Cerebellar nuclear complex (tissue), 1 donor: ENCODE data around the gene MTF1.
"Not testable (repeated sequence)": the region's sequence is repeated elsewhere in the genome, so short reads cannot be mapped to it uniquely, and the experiment has no call there.

ENCODE experiments used
- DNase-seq, 2 experiments: peaks; one replicate each; lab custom pipeline; 2025; lab: John Stamatoyannopoulos, UW

Gene MTF1

DNA sequence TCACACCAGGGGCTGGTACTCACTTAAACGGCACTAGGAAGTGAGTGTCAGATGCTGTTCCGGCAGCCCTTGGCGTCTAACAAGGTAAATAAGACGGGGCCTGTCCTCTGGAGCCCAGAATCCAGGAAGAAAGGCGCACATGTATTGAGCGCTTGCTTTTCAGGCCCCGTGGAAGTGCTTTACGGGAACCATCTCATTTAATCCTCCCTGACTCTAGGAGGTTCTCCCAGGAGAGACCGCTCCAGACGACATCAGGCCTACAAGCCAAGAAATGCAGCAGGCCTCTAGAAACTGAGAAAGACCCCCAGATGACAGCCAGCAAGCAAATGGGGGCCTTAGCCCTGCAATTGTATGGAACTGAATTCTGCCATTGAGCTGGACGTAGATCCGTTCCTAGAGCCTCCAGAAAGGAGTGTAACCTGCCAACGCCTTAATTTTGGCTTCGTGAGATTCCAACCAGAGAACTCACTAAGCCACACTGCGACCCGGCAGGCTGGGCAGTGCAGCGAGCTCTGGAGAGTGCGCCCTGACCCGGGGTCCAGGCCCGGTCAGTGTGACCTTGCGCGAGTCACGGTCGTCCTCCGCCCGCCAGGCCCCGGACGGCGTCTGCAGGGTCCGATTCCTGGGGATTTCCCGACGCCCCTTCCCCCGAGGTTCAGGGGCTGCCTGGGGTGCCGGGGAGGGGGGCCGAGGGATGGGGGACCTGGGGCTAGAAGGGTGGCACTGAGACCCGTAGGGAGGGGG is 66.3 kb downstream of the MTF1 start:
- DNase-seq: no peak

DNA sequence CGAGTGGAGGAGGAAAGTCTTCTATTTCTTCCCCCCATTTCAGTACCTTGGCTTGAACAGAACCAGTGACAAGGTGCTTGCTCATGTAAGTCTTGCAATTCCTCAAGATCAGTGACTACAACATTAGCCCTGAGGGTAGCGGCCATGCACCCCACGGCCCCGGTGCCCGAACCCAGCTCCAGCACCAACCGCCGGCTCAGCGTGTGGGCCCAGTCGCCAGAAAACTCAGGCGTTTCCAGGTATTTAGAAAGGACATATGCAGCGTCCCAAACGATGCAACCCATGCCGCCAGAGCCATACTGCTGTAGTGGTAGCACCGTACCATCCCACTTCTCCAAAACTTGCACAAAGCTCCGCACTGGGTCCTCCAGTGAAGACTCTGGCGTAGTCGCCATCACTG is 76.9 kb downstream of the MTF1 start:
- no peak for DNase-seq

GRCh38 chr1:37778654-37779053 is 80.7 kb downstream of the MTF1 start:
- DNase-seq: no peak

- DNase-seq: no peak
Measured at GRCh38 chr1:37776946-37777516, 82.4 kb downstream of the MTF1 start.

- not testable (repeated sequence) for DNase-seq
Measured at GRCh38 chr1:37771440-37771839, 88.0 kb downstream of the MTF1 start.

DNA sequence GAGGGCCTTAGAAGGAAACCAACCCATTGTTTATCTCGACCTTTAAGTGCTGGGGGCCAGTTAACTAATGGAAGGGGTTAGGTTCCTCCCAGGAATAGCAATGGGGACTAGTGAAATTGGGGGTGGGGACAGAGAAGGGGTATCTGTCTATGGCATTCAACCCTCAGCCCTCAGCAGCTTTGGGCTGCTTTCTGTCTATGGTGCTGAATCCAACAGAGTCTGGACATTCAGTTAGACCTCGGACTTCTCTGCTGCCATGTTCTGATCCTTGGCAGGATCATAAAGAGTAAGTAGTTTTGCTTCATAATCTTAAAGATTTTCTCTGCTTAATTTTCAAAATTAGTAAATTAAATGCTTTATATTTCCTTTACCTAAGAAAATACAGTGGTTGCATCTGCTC is 91.9 kb downstream of the MTF1 start:
- no peak for DNase-seq

DNA sequence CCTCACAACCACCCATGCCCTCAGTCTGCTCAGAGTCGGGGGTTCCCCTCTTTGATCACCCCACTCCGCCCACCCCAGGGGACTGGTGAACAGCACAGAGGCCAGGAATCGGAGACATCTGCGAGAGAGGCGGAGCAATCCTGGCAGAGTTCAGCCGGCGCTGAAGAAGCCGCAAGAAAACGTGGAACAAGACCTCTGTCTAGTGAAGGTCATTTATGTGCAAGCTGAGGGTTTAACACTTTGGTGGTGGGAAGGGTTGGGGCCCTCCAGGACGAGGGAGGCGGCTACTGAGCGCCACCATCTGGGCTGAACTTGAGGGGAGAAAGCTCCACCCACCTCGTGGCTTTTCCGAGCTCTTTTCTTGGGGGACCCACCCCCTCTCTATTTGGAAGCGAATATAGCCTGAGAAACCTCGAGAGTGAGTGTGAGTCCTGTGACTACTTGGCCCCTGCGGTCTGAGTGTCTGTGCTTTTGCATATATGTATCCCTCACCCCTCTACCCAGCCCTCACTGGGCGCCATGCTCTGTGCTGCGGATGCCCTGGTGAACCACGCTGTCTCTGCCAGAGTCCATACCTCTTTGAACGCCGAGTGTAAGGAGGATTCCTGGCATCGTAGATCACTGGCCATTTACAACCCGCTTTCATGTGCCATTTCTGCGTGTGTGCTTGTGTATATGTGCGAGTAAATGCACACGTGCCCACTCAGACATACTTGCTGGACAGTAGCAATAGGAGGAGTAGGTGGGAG is 93.3 kb downstream of the MTF1 start:
- DNase-seq: no peak

GRCh38 chr1:37764888-37765441 is 94.4 kb downstream of the MTF1 start, which contains the start of gene EPHA10:
TSS of gene EPHA10 (minus strand) at chr1:37765120. CDS start at chr1:37765066, 54 bp downstream.
- DNase-seq: no peak

- DNase-seq: no peak
Measured at GRCh38 chr1:37764414-37764825, 95.0 kb downstream of the MTF1 start.

GRCh38 chr1:37763791-37764413 is 95.5 kb downstream of the MTF1 start:
- DNase-seq: no peak

DNA sequence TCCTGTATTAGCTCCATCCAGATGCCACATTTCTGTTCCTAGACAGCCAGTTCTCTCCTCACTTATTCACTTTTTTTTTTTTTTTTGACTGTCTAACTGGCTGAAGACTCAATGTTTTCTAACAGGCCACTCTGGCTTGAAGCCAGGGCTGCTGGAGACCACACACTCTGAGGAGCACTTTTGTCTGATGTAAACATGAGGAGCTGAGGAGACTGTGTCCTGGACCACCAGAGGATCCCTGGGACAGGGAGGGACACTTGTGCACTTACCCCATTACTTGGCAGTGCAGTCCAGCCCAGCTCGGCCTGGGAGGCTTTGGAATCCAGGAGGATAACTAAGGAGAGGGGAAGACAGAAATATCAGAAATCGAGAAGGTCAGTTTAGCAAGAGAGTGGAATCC is 96.9 kb downstream of the MTF1 start:
- no peak for DNase-seq

GRCh38 chr1:37761416-37762095 is 97.8 kb downstream of the MTF1 start:
- no peak for DNase-seq
